GM12874 (cell line): Measurements from ENCODE around the gene LARGE1.

Source experiments
- TF ChIP-seq, protein P1 (sequence below): IDR thresholded peaks from 2 replicates; pipeline ENCODE4 v1.5.1; 2011; ENCODE audit warnings: low read depth, mild to moderate bottlenecking, control low read depth, low read length, moderate library complexity; ENCODE audit not compliant: insufficient read depth

LARGE1 gene

DNA sequence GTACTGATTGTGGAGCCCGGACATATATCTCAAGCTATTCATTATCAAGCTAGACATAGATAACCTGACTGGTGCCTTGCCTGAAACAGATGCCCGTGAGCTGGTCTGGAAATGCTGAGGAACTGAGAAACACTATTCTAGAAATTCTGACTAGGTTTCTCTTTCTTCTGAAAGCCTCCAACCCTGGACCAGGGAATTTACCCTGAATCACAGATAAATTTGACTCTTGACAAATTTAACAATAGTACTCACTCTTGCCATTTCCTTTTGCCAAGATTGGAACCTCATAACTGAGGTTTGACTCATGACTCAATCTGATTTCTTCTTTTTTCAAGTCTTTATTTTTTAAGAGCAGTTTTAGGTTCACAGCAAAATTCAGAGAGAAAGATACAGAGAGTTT is 672.5 kb downstream of the LARGE1 start:
- TF ChIP-seq, protein P1, sequence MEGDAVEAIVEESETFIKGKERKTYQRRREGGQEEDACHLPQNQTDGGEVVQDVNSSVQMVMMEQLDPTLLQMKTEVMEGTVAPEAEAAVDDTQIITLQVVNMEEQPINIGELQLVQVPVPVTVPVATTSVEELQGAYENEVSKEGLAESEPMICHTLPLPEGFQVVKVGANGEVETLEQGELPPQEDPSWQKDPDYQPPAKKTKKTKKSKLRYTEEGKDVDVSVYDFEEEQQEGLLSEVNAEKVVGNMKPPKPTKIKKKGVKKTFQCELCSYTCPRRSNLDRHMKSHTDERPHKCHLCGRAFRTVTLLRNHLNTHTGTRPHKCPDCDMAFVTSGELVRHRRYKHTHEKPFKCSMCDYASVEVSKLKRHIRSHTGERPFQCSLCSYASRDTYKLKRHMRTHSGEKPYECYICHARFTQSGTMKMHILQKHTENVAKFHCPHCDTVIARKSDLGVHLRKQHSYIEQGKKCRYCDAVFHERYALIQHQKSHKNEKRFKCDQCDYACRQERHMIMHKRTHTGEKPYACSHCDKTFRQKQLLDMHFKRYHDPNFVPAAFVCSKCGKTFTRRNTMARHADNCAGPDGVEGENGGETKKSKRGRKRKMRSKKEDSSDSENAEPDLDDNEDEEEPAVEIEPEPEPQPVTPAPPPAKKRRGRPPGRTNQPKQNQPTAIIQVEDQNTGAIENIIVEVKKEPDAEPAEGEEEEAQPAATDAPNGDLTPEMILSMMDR, result no peak

DNA sequence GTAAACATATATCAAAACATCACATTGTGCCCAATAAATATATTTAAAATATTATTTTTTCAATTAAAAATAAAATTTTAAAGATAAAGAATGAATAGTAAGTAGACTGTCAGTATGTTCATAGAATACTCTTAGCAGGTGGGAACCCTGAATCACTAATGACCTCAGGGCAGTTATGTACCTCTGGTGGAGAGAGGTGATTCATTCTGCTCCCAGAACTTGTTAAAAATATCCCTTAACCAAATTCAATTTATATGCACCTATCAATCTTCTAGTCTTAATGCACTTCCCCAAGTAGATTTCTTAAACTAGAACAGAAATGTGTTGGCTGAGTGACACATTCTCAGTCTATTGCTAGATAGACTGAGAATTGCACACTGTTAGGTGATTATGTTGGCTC is 678.2 kb downstream of the LARGE1 start:
- TF ChIP-seq, protein P1, result no peak

DNA sequence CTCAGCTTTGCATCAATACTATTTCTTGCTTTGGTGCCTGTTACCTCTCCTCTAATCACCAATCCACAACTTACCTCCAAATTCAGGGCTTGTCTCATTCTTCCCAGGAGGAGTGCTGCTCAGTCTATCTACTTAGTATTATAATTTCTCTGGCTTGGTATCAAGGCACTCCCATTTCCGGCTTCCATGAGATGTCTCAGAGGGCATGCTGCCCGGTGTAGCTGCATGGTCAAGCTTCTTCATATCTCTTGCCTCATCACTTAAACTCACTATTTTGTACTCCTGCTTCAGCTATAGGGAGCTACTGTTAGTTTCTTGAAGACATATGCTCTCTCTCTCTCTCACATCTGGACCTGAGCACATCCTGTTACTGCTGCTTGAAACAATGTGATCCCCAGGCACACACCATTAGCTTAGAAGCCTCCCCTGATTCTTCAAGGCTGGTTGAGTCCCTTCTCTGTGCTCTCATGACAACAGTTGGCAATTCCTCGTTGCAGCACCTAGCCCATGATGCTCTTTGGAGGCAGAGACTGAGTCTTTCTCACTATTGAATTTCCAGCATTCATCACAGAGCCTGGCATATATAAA is 679.3 kb downstream of the LARGE1 start:
- TF ChIP-seq, protein P1, result no peak

GRCh38 chr22:33232071-33232470 is 688.2 kb downstream of the LARGE1 start:
- TF ChIP-seq, protein P1, result no peak

DNA sequence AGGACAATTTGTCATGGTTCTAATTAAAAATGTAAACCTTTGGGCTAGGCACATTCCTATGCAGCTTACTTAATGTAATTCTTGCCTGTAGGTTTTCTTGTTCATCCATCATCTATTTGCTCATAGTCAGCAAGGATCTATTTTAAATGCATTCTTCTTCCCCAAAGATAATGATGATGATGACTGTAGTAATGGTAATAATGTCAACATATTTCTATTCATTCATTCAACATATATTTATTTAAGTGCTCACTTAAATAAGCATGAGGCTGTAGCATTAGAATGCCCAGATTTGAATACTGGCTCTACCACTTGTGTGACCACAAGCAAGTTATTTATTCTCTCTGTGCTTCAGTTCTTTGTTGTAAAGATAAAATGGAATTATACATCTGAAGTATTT is 692.5 kb downstream of the LARGE1 start:
- TF ChIP-seq, protein P1, result no peak

DNA sequence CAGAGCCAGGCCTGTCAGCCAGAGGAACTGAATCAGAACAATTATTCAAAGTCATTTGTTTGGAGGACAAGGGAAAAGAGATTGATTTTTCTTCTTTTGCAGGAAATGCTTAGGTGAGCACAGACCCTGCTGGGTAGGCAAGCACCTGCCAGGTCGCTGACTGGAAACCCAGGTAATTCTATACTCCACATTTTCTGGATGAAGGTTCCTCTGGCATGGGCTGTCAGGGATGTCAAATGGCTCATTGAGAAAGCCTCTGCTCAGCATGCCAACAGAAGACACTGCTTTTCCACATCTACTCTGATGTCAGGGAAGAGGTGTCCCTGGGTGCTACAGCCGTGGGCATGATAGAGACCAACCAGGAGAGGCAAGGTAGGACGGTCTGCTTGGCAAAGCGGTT is 695.4 kb downstream of the LARGE1 start:
- TF ChIP-seq, protein P1, result no peak
